ENCODE measurements around the gene RASGRF1. TPM values are rescaled to one million over a fixed set of nuclear protein-coding genes. Genes with fewer than 3 reads are reported as not detected.

RASGRF1 gene
- total and polyA plus RNA-seq, 9 donors, result 0.23 to 9.5 (median 1.0) TPM; not detected in 1

- Histone ChIP-seq H3K9me3 (no peaks in the 10 kb centered on the region), H3K36me3 (no peaks in the 10 kb centered on the region), H3K4me3 (no peak overlapping the region), H3K4me1 (ENCODE audit: insufficient read depth) (no peaks in the 10 kb centered on the region), H3K27me3 (no peaks in the 10 kb centered on the region), H3K27ac (no peak overlapping the region)
- no peak for TF ChIP-seq EP300 (IDR thresholded peaks at IDR 0.05)
- no peak for TF ChIP-seq CTCF (IDR thresholded peaks at IDR 0.05)
- TF ChIP-seq POLR2A (IDR thresholded peaks at IDR 0.05), result no peak
- 85 to 87% (median 87%) methylated on average over 17 of the region's 17 CpGs for WGBS, 3 donors
- intact Hi-C loops (cut with DNase I), result no loop called here
- peak in 1 of 5 donors; percentile 38 for DNase-seq
Measured at GRCh38 chr15:78927077-78927790, 163.3 kb downstream of the RASGRF1 start.

GRCh38 chr15:78925956-78926743 is 164.4 kb downstream of the RASGRF1 start:
- 84 to 96% (median 87%) methylated on average over 4 to 5 of the region's 5 CpGs for WGBS, 3 donors
- Histone ChIP-seq H3K27ac (no peak overlapping the region), H3K36me3 (no peaks in the 10 kb centered on the region), H3K9me3 (no peaks in the 10 kb centered on the region), H3K4me3 (no peak overlapping the region), H3K4me1 (ENCODE audit: insufficient read depth) (no peaks in the 10 kb centered on the region), H3K27me3 (no peaks in the 10 kb centered on the region)
- intact Hi-C loops (cut with DNase I), result no loop called here
- TF ChIP-seq EP300 (IDR thresholded peaks at IDR 0.05) (no peak), POLR2A (IDR thresholded peaks at IDR 0.05) (no peak), CTCF (IDR thresholded peaks at IDR 0.05) (no peak)
- peak in 1 of 5 donors; percentile 26 for DNase-seq

- H3K4me3 ChIP-seq, result no peak overlapping the region
- H3K9me3 ChIP-seq, result no peaks in the 10 kb centered on the region
- 60 to 73% (median 62%) methylated on average over 9 to 10 of the region's 10 CpGs for WGBS, 3 donors
- intact Hi-C loops (cut with DNase I), result no loop called here
- peak in 1 of 5 donors; percentile 36 for DNase-seq
- no peaks in the 10 kb centered on the region for H3K4me1 ChIP-seq (ENCODE audit: insufficient read depth)
- TF ChIP-seq POLR2A (IDR thresholded peaks at IDR 0.05), result no peak
- no peaks in the 10 kb centered on the region for H3K36me3 ChIP-seq
- H3K27me3 ChIP-seq, result no peaks in the 10 kb centered on the region
- H3K27ac ChIP-seq, result no peak overlapping the region
Measured at GRCh38 chr15:78925076-78925624, 165.4 kb downstream of the RASGRF1 start.

GRCh38 chr15:78923480-78924360 is 166.9 kb downstream of the RASGRF1 start:
- Histone ChIP-seq H3K4me3 (no peak overlapping the region), H3K36me3 (no peaks in the 10 kb centered on the region), H3K4me1 (ENCODE audit: insufficient read depth) (no peaks in the 10 kb centered on the region), H3K27ac (no peak overlapping the region), H3K27me3 (no peaks in the 10 kb centered on the region), H3K9me3 (no peaks in the 10 kb centered on the region)
- intact Hi-C loops (cut with DNase I), result no loop called here
- peak in 1 of 5 donors; percentile 31 for DNase-seq
- 88 to 92% (median 88%) methylated on average over 18 of the region's 18 CpGs for WGBS, 3 donors
- TF ChIP-seq CTCF (IDR thresholded peaks at IDR 0.05) (no peak), POLR2A (IDR thresholded peaks at IDR 0.05) (no peak), EP300 (IDR thresholded peaks at IDR 0.05) (no peak)

Data from ovary (tissue), 9 donors.